Measurements from ENCODE around the gene C15orf39. TPM values are rescaled to one million over a fixed set of nuclear protein-coding genes. Genes with fewer than 3 reads are reported as not detected.

The C15orf39 gene
- total RNA-seq, 3 donors from 2014 or later (not counting 1 experiment from before 2014, with no cell fraction given): 63.5 to 89.2 (median 70.1) TPM

- H3K36me3 Mint-ChIP-seq: peaks cover 7% of the 10 kb centered on the region
- no peak overlapping the region for H3K27ac ChIP-seq (ENCODE audit: low read length)
- H3K4me1 Mint-ChIP-seq: peaks cover 37 to 63% of the 10 kb centered on the region in 2 donors
- H3K27ac Mint-ChIP-seq: peak overlapping the region; percentile 26 to 79
- H3K27me3 ChIP-seq (ENCODE audit: control insufficient read depth, insufficient read depth, low read length): no peaks in the 10 kb centered on the region
- H3K4me3 ChIP-seq (ENCODE audit: low read length): no peak overlapping the region
- DNase-seq (no peak), ATAC-seq (peak in 1 of 3 donors; percentile 22)
- H3K4me3 Mint-ChIP-seq: no peak overlapping the region
- no peaks in the 10 kb centered on the region for H3K27me3 Mint-ChIP-seq (ENCODE audit: low read depth in 2 of 2)
- 92% methylated on average over 9 of the region's 9 CpGs for WGBS (ENCODE audit: insufficient coverage)
- H3K9me3 Mint-ChIP-seq: no peaks in the 10 kb centered on the region
- intact Hi-C loops (cut with micrococcal nuclease): no loop called here
- peaks cover 41% of the 10 kb centered on the region for H3K4me1 ChIP-seq (ENCODE audit: control insufficient read depth, insufficient read depth, low read length)
- no peak for TF ChIP-seq CTCF (IDR thresholded peaks at IDR 0.05)
- peaks cover 53% of the 10 kb centered on the region for H3K36me3 ChIP-seq (ENCODE audit: control insufficient read depth, insufficient read depth, low read length)
- no peaks in the 10 kb centered on the region for H3K9me3 ChIP-seq (ENCODE audit: control insufficient read depth, insufficient read depth, low read length)
Observed at GRCh38 chr15:75213768-75214221, 12.1 kb downstream of the C15orf39 start.

GRCh38 chr15:75214293-75215096 is 12.8 kb downstream of the C15orf39 start:
- no peak overlapping the region for H3K4me3 ChIP-seq (ENCODE audit: low read length)
- no peaks in the 10 kb centered on the region for H3K9me3 ChIP-seq (ENCODE audit: control insufficient read depth, insufficient read depth, low read length)
- Mint-ChIP-seq H3K27ac (peak overlapping the region; percentile 70 to 79), H3K9me3 (no peaks in the 10 kb centered on the region), H3K27me3 (ENCODE audit: low read depth in 2 of 2) (no peaks in the 10 kb centered on the region), H3K4me3 (no peak overlapping the region), H3K36me3 (peaks cover under 1% of the 10 kb centered on the region), H3K4me1 (peaks cover 30 to 56% of the 10 kb centered on the region in 2 donors)
- H3K36me3 ChIP-seq (ENCODE audit: control insufficient read depth, insufficient read depth, low read length): peaks cover 46% of the 10 kb centered on the region
- no peak overlapping the region for H3K27ac ChIP-seq (ENCODE audit: low read length)
- DNase-seq: no peak
- TF ChIP-seq CTCF (IDR thresholded peaks at IDR 0.05): no peak
- WGBS (ENCODE audit: insufficient coverage): 85% methylated on average over 13 of the region's 13 CpGs
- no peaks in the 10 kb centered on the region for H3K27me3 ChIP-seq (ENCODE audit: control insufficient read depth, insufficient read depth, low read length)
- intact Hi-C loops (cut with micrococcal nuclease): no loop called here
- H3K4me1 ChIP-seq (ENCODE audit: control insufficient read depth, insufficient read depth, low read length): peaks cover 34% of the 10 kb centered on the region
- no peak for ATAC-seq

GRCh38 chr15:75215107-75216004 is 13.7 kb downstream of the C15orf39 start:
- intact Hi-C loops (cut with micrococcal nuclease): no loop called here
- no peak overlapping the region for H3K4me3 Mint-ChIP-seq
- Histone ChIP-seq H3K4me3 (ENCODE audit: low read length) (no peak overlapping the region), H3K27me3 (ENCODE audit: control insufficient read depth, insufficient read depth, low read length) (no peaks in the 10 kb centered on the region), H3K36me3 (ENCODE audit: control insufficient read depth, insufficient read depth, low read length) (peaks cover 37% of the 10 kb centered on the region), H3K27ac (ENCODE audit: low read length) (no peak overlapping the region), H3K9me3 (ENCODE audit: control insufficient read depth, insufficient read depth, low read length) (no peaks in the 10 kb centered on the region), H3K4me1 (ENCODE audit: control insufficient read depth, insufficient read depth, low read length) (peaks cover 32% of the 10 kb centered on the region)
- H3K4me1 Mint-ChIP-seq: peaks cover 22 to 47% of the 10 kb centered on the region in 2 donors
- peak overlapping the region; percentile 70 to 79 for H3K27ac Mint-ChIP-seq
- H3K36me3 Mint-ChIP-seq: no peaks in the 10 kb centered on the region
- TF ChIP-seq CTCF (IDR thresholded peaks at IDR 0.05): no peak
- DNase-seq: no peak
- 89% methylated on average over 5 of the region's 5 CpGs for WGBS (ENCODE audit: insufficient coverage)
- peak in 1 of 3 donors; percentile 21 for ATAC-seq
- no peaks in the 10 kb centered on the region for H3K27me3 Mint-ChIP-seq (ENCODE audit: low read depth in 2 of 2)
- no peaks in the 10 kb centered on the region for H3K9me3 Mint-ChIP-seq
